GM21423 (cell line): Measurements from ENCODE around the gene KIR2DL3.
"Not testable (repeated sequence)": the region's sequence is repeated elsewhere in the genome, so short reads cannot be mapped to it uniquely, and the experiment has no call there.

Experiments used
- ATAC-seq: cut with Tn5 transposase; IDR thresholded peaks from one replicate; pipeline ENCODE4 v1.9.1; 2021; ENCODE audit warnings: mild to moderate bottlenecking, moderate library complexity; ENCODE audit not compliant: unreplicated experiment

KIR2DL3 gene

GRCh38 chr19:54741950-54742349 lies 3.6 kb downstream of the KIR2DL3 start:
- ATAC-seq, result not testable (repeated sequence)

DNA sequence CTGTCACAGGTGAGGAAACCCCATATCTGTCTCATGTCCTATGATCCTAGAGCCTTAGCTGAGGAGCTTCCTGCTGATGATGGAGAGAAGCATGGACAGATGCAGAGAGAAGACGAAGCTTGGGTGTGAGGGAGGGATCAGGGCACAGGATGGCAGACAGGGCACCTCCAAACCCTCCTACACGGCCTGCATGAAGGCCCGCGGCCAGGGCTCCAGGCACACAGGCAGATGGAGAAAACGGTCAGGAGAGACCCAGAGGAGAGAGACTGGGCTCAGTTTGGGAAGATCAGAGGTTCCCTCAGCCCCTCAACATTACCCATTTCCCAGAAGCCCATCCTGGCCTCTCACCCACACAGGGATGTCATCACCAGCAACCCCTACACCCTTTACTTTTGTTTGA lies 5.8 kb downstream of the KIR2DL3 start:
- ATAC-seq, result not testable (repeated sequence)

DNA sequence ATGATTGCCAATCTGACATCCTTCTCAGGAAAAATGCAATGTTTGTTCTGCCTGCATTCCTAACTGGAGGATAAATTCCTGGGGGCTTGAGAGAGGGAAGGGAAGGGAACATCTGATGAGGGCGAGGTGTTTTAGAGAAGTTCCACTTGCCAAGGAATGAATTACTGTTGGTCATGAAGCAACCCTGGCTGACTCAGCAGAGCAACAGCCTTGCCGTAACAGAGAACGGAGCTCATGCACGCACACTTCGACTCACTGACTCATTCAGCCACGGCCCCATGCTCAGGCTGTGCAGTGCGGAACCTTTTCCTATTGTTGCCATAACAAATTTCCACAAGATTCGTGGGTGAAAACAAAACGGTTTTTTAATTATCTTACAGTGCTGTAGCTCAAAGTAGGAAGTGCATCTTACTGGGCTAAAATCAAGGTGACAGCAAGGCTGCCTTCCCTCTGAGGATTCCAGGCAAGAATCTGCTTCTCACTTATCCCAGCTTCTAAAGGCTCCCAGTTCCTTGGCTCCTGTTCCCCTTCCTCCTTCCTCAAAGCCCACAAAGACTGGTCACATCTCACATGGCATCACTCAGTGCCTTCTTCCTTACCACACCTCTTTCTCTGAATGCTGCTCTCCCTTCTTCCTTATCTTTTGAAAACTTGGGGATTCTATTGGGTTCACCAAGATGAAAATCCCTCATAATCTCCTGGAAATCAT lies 9.5 kb downstream of the KIR2DL3 start:
- ATAC-seq, result not testable (repeated sequence)

GRCh38 chr19:54750276-54750675 lies 12.0 kb downstream of the KIR2DL3 start:
- not testable (repeated sequence) for ATAC-seq

DNA sequence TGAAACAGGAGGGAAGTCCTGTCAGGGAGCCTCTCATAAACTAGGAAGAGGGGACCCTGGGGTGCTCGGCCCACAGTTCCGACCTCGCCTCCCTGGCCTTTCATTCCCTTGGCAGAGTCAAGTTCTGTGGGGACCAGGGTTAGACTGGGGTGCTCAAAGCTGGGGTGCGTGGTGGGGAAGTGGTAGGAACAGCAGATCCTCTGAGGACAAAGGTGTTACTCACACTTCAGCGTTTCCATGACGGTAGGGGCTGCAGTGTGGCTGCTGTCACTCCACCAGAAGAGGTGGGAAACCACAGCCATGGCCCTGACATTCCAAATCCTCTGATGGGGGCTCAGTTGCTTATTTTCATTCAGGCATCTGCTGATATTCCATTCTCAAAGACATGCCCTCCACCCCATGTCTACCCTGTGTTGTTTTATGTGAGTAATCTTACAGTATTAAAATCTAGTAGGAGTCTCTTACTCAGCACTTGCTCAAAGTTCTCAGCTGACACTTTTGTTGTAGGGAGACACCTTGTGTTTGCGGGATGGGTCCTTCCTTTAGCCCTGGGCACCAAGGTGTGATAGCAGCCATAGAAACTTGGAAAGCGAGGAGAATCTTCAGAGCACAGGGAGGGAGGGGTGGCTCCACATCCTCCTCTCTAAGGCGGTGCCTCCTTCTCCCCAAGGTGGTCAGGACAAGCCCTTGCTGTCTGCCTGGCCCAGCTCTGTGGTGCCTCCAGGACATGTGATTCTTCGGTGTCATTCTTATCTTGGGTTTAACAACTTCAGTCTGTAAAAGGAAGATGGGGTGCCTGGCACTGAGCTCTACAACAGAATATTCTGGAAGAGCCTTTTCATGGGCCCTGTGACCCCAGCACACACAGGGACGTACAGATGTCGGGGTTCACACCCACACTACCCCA lies 18.1 kb downstream of the KIR2DL3 start:
- not testable (repeated sequence) for ATAC-seq

DNA sequence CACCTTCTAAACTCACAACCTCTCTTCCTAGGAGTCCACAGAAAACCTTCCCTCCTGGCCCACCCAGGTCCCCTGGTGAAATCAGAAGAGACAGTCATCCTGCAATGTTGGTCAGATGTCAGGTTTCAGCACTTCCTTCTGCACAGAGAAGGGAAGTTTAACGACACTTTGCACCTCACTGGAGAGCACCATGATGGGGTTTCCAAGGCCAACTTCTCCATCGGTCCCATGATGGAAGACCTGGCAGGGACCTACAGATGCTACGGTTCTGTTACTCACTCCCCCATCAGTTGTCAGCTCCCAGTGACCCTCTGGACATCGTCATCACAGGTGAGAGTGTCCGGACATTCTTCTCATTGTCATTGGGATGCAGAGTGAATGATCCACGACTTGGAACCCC lies 20.3 kb downstream of the KIR2DL3 start:
- not testable (repeated sequence) for ATAC-seq

GRCh38 chr19:54764219-54764618 lies 25.9 kb downstream of the KIR2DL3 start:
- not testable (repeated sequence) for ATAC-seq

DNA sequence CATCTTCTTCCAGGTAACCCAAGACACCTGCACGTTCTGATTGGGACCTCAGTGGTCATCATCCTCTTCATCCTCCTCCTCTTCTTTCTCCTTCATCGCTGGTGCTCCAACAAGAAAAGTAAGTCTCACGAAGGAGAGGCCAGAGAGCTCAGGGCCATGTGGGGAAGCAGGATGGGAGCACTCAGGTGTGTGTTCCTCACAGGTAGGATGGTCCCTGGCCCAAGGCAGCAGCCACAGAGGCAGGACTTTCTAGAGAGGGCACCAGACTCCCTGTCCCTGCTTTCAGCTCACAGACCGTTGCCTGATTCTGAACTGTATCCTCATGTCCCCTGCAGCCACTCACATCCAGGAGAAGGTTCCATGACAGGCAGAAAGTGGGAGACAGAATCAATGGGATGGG lies 28.2 kb downstream of the KIR2DL3 start:
- not testable (repeated sequence) for ATAC-seq

DNA sequence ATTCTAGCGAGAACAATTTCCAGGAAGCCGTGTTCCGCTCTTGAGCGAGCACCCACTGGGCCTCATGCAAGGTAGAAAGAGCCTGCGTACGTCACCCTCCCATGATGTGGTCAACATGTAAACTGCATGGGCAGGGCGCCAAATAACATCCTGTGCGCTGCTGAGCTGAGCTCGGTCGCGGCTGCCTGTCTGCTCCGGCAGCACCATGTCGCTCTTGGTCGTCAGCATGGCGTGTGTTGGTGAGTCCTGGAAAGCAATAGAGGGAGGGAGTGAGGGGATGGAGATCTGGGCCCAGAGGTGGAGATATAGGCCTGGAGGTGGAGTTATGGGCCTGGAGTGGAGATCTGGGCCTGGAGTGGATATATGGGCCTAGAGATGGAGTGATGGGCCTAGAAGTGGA lies 31.3 kb downstream of the KIR2DL3 start, which contains the start of gene KIR2DL1:
Gene KIR2DL1, plus strand, starts transcription at position 148 of the 400 bp plus-strand sequence. Its CDS starts 58 bp downstream, at position 206.
- ATAC-seq, result not testable (repeated sequence)

DNA sequence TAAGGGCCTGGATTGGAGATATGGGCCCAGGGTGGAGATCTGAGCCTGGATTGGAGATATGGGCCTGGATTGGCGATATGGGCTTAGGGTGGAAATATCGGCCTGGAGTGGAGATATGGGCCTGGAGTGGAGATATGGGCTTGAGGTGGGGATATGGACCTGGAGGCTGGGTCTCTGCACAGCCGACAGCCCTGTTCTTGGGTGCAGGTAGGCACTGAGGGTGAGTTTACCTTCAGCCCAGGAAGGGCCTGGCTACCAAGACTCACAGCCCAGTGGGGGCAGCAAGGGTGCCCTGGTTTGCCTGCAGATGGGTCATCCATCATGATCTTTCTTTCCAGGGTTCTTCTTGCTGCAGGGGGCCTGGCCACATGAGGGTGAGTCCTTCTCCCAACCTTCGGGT lies 32.2 kb downstream of the KIR2DL3 start:
- ATAC-seq, result not testable (repeated sequence)

GRCh38 chr19:54771018-54771960 lies 33.0 kb downstream of the KIR2DL3 start:
- ATAC-seq, result not testable (repeated sequence)

GRCh38 chr19:54772666-54773065 lies 34.4 kb downstream of the KIR2DL3 start:
- ATAC-seq, result not testable (repeated sequence)

DNA sequence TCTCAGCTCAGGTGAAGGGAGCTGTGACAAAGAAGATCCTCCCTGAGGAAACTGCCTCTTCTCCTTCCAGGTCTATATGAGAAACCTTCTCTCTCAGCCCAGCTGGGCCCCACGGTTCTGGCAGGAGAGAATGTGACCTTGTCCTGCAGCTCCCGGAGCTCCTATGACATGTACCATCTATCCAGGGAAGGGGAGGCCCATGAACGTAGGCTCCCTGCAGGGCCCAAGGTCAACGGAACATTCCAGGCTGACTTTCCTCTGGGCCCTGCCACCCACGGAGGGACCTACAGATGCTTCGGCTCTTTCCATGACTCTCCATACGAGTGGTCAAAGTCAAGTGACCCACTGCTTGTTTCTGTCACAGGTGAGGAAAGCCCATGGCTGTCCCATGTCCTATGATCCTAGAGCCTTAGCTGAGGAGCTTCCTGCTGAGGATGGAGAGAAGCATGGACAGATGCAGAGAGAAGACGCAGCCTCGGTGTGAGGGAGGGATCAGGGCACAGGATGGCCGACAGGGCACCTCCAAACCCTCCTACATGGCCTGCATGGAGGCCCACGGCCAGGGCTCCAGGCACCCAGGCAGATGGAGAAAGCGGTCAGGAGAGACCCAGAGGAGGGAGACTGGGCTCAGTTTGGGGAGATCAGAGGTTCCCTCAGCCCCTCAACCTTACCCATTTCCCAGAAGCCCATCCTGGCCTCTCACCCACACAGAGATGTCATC lies 36.9 kb downstream of the KIR2DL3 start:
- ATAC-seq, result not testable (repeated sequence)

GRCh38 chr19:54775830-54776229 lies 37.5 kb downstream of the KIR2DL3 start:
- ATAC-seq, result not testable (repeated sequence)

DNA sequence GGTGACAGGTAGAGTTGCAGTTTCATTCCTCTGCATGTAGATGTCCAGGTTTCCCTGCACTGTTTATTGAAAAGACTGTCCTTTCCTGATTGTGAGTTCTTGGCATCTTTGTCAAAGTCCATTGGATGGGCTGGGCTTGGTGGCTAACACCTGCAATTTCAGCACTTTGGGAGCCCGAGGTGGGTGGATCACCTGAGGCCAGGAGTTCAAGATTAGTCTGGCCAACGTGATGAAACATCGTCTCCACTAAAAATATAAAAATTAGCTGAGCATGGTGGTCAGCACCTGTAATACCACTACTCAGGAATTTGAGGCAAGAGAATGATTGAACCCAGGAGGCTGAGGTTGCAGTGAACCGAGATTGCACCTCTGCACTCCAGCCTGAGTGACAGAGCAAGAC lies 39.5 kb downstream of the KIR2DL3 start:
- not testable (repeated sequence) for ATAC-seq

DNA sequence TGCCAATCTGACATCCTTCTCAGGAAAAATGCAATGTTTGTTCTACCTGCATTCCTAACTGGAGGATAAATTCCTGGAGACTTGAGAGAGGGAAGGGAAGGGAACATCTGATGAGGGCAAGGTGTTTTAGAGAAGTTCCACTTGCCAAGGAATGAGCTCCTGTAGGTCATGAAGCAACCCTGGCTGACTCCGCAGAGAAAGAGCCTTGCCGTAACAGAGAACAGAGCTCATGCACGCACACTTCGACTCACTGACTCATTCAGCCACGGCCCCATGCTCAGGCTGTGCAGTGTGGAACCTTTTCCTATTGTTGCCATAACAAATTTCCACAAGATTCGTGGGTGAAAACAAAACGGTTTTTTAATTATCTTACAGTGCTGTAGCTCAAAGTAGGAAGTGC lies 40.6 kb downstream of the KIR2DL3 start:
- ATAC-seq, result not testable (repeated sequence)

DNA sequence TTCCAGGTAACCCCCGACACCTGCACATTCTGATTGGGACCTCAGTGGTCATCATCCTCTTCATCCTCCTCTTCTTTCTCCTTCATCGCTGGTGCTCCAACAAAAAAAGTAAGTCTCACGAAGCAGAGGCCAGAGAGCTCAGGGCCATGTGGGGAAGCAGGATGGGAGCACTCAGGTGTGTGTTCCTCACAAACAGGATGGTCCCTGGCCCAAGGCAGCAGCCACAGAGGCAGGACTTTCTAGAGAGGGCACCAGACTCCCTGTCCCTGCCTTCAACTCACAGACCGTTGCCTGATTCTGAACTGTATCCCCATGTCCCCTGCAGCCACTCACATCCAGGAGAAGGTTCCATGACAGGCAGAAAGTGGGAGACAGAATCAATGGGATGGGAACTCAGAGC lies 44.6 kb downstream of the KIR2DL3 start:
- ATAC-seq, result not testable (repeated sequence)

- ATAC-seq, result not testable (repeated sequence)
Measured at GRCh38 chr19:54786091-54786723, 47.9 kb downstream of the KIR2DL3 start.

DNA sequence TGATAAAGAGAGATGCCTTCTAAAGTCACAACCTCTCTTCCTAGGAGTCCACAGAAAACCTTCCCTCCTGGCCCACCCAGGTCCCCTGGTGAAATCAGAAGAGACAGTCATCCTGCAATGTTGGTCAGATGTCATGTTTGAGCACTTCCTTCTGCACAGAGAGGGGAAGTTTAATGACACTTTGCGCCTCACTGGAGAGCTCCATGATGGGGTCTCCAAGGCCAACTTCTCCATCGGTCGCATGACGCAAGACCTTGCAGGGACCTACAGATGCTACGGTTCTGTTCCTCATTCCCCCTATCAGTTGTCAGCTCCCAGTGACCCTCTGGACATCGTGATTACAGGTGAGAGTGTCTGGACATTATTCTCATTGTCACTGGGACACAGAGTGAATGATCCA lies 49.8 kb downstream of the KIR2DL3 start:
- not testable (repeated sequence) for ATAC-seq
